Lung microvascular endothelial cell (primary cell): ENCODE results near the gene CATSPERB. TPM values are rescaled to one million over a fixed set of nuclear protein-coding genes. Genes with fewer than 3 reads are reported as not detected.
"Not testable (repeated sequence)": the region's sequence is repeated elsewhere in the genome, so short reads cannot be mapped to it uniquely, and the experiment has no call there.

Experiments
- DNase-seq, 2 donors: peaks; one replicate each; pipeline versions ENCODE4 v3.0.0 to v3.0.0-alpha.2; 2010; ENCODE audit warnings: low read depth in 2 of 2
- total RNA-seq: library from RNA; depleted of rRNA; stranded (reverse); fragments of >200 nt; gene quantifications from 2 replicates; pipeline ENCODE4 v1.2.1, GENCODE V29; 2014

The CATSPERB gene
- total RNA-seq, 1 donor from 2014 or later = 3.6 TPM

- DNase-seq = no peak
Measured at GRCh38 chr14:91737619-91738018, 5.7 kb upstream of the CATSPERB start.

GRCh38 chr14:91732859-91733477 lies 1.1 kb upstream of the CATSPERB start:
- no peak for DNase-seq

GRCh38 chr14:91732439-91732838 lies 553 bp upstream of the CATSPERB start:
- DNase-seq = no peak

DNA sequence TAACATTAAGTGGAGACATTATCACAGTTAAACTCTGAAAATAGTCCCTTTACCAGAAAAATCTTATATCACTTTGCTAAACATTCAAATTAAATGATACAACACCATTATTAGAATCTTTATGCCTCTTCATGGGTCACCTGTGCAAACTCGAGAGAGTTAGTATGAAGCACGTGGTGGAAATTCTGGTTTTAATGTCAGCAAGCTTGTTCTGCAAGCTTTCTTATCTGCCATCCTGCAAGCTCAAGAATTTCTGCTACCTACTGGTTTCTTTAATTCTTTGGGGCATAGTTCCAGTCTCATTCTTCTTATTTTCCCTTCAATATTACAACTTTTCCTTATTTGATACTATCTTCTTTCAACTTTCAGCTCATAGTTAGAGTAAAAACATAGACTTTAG lies 868 bp downstream of the CATSPERB start:
- DNase-seq = no peak

DNA sequence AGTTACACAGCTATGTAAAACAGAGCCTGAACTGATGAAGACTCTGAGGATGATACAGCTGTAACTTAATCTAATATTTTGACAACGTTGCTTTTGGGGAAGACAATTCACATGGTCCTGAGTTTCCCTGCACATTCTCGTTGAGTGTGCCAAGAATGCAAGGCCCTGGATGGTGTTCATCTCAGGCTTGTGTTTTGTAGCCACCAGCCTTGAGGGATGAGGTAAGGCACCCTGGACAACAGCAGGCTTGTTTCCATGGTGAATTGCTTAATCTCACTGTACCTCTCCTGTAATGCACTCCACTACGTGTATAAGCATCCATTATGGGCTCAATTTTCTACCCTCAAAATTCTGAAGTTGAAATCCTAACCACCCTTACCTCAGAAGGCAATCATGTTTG lies 2.1 kb downstream of the CATSPERB start:
- no peak for DNase-seq

DNA sequence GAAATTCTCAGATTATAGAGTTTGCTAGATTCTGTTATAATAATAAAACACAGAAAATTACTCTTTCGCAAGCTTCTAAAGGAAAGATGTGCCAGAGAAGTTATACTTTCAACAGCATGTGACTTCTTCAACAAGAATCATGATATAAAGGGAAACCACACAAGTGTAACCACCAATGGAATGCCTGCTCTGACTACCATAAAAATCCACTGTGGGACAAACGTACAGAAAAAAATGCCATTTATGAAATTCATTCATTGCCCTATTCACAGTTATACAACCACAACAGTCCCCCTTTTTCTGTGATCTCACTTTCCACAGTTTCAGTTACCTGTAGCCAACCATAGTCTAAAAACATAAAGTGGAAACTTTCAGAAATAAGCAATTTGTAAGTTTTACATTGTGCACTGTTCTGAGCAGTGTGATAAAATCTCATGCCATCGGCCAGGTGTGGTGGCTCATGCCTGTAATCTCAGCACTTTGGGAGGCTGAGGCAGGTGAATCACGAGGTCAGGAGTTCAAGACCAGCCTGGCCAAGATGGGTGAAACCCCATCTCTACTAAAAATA lies 3.2 kb downstream of the CATSPERB start:
- no peak for DNase-seq

DNA sequence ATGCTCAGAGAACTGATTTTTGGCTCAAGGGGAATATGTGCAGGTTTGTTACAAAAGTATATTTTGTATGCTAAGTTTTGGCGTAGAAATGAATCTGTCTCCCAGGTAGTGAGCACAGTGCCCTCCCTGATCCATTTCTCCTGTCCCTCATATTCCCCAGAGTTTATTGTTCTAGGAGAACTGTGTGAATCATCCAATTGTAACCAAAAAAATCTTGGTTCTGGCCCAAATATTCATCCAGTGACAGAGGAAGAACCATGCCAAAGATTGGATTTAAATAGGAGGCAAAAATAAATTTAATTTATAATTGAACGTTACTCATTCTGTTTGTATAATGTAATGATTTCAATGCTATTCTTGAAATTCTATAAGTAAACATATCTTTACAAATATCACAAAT lies 4.8 kb downstream of the CATSPERB start:
- no peak for DNase-seq

DNA sequence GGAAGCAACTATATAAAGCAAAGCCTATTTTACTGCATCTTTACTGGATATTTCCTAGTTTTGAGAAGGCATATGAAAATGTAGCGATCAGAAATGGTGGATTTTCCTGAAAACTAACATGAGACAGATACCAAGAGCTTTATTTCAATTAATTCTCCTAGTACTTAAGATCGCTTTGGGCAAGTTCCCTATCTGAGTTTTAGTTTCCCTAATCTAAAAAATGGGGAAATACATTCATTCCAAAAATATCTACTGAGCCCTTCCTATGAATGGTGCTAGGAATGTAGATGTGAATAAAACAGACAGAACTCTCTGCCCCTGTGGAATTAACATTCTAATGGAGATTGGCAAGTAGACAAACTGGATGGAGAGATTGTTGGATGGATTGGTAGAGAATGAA lies 8.4 kb downstream of the CATSPERB start:
- DNase-seq = no peak

DNA sequence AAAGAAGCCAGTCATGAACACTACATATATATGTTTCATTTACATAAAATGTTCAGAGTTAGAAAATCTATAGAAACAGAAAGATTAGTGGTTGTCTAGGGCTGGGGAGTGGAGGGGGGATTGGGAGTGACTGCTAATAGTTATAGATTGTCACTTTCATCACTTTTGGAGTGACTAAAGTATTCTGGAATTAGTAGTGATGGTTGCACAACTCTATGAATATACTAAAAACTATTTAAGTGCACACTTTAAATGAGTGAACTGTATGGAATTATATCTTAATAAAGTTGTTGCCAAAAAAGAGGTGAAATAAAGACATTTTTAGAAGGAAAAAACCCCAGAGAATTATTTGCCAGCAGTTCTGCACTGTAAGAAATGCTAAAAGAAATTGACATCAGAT lies 9.5 kb downstream of the CATSPERB start:
- no peak for DNase-seq

- DNase-seq = no peak
Measured at GRCh38 chr14:91719839-91720238, 12.0 kb downstream of the CATSPERB start.

DNA sequence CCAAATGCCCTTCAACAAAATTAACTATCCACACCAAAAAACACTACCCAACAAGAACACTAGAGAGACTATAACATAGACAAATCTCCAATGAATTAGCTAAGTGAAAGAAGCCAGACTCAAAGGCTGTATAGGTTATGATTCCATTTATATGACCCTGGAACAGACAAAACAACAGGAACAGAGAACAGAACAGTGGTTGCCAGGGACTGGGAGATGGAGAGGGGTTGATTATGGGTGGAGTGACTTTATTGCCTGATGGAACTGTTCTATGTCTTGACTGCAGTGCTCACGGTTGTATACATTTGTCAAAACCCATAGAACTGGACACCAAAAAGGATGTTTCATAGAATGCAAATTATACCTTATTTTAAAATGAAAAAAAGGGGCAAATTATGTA lies 14.9 kb downstream of the CATSPERB start:
- DNase-seq = no peak

DNA sequence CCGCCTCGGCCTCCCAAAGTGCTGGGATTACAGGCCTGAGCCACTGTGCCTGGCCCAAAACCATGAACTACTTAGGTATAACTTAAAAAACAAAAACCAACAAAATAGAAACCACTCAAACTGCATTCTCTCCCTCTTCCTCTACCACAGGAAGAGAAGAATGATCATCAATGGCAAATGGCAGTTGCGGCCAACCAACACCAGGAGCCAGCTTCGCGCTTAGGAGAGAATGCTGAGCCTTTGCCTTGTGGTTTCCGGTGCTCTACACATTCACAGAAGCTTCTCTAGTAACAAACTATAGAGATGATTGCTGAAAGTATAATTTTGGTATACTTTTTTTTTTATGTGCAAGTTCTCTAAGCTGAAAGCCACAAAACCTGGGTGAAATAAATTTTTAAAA lies 17.1 kb downstream of the CATSPERB start:
- peak in 1 of 2 donors; percentile 9 for DNase-seq

GRCh38 chr14:91708795-91709194 lies 23.1 kb downstream of the CATSPERB start:
- DNase-seq = no peak

GRCh38 chr14:91706996-91707395 lies 24.9 kb downstream of the CATSPERB start:
- no peak for DNase-seq

DNA sequence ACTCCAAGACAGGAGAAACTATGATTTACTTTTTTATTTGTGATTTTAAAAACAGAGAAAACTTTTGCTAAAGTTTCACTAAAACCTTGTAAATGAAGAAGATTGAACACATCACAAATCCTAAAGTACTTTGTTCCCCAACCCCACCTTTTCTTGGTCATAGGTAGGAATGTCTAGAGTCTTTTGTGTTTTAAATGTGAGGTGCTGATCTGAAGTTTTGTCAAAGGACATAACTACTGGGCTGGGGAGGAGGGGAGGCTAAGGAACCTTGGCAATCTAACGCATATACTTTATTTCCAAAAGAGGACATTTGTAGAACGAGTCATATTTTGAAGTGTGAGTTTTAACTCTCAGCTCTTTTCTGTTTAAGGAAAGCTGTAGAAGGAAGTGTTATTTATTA lies 37.2 kb downstream of the CATSPERB start:
- no peak for DNase-seq

- no peak for DNase-seq
Measured at GRCh38 chr14:91693346-91693745, 38.5 kb downstream of the CATSPERB start.

DNA sequence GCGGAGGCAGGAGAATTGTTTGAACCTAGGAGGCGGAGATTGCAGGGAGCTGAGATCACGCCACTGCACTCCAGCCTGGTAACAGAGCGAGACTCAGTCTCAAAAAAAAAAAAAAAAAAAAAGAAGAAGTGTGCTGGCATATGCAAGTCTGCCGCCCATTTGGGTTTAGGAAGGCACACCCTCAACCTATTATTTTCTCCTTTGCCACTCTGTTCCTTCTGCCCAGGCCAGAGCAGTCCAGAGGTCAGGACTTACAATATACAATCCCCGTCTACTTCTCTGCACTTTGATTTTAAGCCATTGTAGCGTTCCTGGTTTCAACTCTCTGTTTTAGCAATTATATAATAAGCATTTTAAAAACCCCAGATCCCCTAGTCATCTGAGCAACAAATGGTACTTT lies 39.8 kb downstream of the CATSPERB start:
- no peak for DNase-seq

- DNase-seq = no peak
Measured at GRCh38 chr14:91689608-91690007, 42.3 kb downstream of the CATSPERB start.

DNA sequence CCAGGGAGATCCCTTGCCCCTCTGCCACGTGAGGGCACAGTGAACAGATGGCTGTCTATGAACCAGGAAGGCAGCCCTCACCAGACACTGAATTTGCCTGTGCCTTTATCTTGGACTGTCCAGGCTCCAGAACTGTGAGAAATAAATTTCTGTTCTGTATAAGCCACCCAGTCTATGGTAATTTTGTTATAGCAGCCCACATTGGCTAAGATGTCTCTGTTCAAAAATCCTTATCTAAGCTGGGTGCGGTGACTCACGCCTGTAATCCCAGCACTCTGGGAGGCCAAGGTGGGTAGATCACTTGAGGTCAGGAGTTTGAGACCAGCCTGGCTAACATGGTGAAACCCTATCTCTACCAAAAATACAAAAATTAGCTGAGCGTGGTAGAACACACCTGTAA lies 44.5 kb downstream of the CATSPERB start:
- DNase-seq = not testable (repeated sequence)

DNA sequence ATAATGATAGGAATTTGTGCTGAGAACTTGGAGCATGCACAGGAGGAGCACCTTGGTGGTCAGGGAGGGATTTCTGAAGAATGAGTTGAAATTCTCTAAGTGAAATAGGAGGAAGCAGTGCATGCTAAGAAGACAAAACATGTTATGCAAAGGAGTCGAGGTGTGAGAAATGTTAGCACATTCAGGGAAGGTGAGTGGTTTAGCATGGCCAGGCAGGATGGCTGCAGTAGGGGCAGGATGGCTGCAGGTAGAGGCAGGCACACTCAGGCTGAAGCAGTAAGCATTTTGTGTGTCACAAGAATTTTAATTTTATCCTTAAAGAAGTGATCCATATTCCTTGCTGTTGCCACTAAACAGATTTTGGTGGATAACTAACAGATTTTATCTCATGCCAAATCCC lies 46.3 kb downstream of the CATSPERB start:
- DNase-seq = no peak

DNA sequence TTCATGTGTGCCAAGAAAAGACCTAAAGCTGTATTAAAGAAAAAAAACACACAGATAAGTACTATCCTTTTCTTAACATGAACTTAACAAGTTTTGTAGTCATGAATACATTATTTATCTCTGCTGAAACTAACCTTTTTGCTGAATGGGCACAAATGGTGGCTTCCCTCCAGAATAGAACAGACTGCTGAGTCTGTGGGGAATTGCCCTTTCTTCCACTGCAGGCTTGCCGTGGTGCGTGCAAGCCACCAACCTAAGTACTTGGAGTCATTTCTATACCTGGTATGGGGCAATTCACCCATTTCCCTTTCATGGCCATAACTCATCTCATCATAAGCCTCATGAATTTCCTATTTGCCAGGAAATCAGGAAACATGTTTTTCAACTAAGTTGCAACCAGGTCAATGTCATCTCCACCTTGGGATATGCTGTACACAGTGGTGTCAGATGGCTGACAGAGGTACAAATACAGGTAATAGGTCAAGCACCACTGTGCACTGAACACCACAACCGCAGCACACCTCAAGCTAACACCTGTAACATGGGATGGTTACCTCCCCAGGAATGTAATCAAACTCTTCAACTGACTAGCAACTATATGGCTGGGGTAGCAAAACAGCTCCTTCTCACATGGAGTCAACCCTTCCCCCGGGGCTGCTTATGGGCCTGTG lies 49.9 kb downstream of the CATSPERB start:
- peak in 1 of 2 donors; percentile 11 for DNase-seq

DNA sequence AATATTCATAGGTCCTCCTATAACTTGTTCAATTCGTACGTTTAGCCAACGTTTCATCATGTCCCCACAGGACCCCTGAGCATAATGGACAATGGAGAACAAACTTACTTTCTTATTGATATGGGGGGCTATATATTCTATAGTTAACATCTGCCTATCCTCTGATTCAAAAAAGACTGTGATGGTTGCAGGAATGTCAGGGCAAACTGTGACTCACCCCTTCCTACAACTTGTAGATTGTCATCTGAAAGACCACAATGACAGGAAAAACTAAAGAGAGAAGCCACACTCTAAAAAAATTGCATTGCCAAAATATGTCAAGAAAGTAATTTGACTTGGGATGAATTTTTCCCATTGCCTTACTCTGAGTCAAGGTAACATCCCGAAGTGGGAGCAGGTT lies 50.8 kb downstream of the CATSPERB start:
- DNase-seq = no peak

- no peak for DNase-seq
Measured at GRCh38 chr14:91679273-91679672, 52.6 kb downstream of the CATSPERB start.
